ENCODE data around the gene BRD9.
"Not testable (repeated sequence)": the region's sequence is repeated elsewhere in the genome, so short reads cannot be mapped to it uniquely, and the experiment has no call there.

- TF ChIP-seq CTCF (tag by site-specific recombination; IDR thresholded peaks at IDR 0.05); ZNF501 (tag by site-specific recombination; IDR thresholded peaks at IDR 0.05); ZNF555 (tag by site-specific recombination; conservative IDR thresholded peaks at IDR 0.05); ZNF350 (tag by site-specific recombination; IDR thresholded peaks at IDR 0.05); ZBTB17 (tag by site-specific recombination; IDR thresholded peaks at IDR 0.05); ZNF510 (tag by site-specific recombination; IDR thresholded peaks at IDR 0.05; ENCODE audit: insufficient replicate concordance); ZBTB8A (tag by site-specific recombination; IDR thresholded peaks at IDR 0.05); ZNF341 (tag by site-specific recombination; IDR thresholded peaks at IDR 0.05; ENCODE audit: low read depth); ZNF423 (tag by site-specific recombination; IDR thresholded peaks at IDR 0.05); ZNF830 (tag by site-specific recombination; IDR thresholded peaks at IDR 0.05; ENCODE audit: low read depth); TCF7L2 (IDR thresholded peaks at IDR 0.05; ENCODE audit: borderline replicate concordance, low read depth, low read length): not testable (repeated sequence)
Observed at GRCh38 chr5:834013-834412, 58.6 kb downstream of the BRD9 start.
